ENCODE results near the gene PEX11B.

PEX11B gene

GRCh38 chr1:145868232-145868631 lies 50.3 kb downstream of the PEX11B start:
- DNase-seq, result no peak

- no peak for DNase-seq
Observed at GRCh38 chr1:145863282-145864018, 55.1 kb downstream of the PEX11B start.

Measured in NCI-H1436 treated with DMSO at 0.1 percent for 48 hours (cell line).